K562 (cell line): Measurements from ENCODE around the gene RTBDN. TPM values are rescaled to one million over a fixed set of nuclear protein-coding genes. Genes with fewer than 3 reads are reported as not detected.

ENCODE experiments used
- ARID2 ChIP-seq: fragments of 450-650 bp; IDR thresholded peaks from 2 replicates; pipeline ENCODE4 v1.6.1; 2017; ENCODE audit warnings: antibody characterized with exemption, mild to moderate bottlenecking
- BMI1 ChIP-seq: fragments of 150-350 bp; IDR thresholded peaks from 2 replicates; pipeline ENCODE4 v1.6.1; 2014; ENCODE audit warnings: low read length
- CBFA2T3 ChIP-seq: fragments of 450-650 bp; IDR thresholded peaks from 2 replicates; pipeline ENCODE4 v1.6.1; 2017
- FOXJ3 ChIP-seq: sonication (generic); formaldehyde crosslinking; IDR thresholded peaks from 2 replicates; pipeline ENCODE4 v1.4.0; 2020; ENCODE audit warnings: mild to moderate bottlenecking, missing genetic modification reagents
- HEY1 ChIP-seq: fragments of 250-450 bp; sonication (Bioruptor Pico); IDR thresholded peaks from 2 replicates; pipeline ENCODE4 v1.5.0; 2020; ENCODE audit warnings: mild to moderate bottlenecking, moderate library complexity, borderline replicate concordance
- MAFG ChIP-seq: fragments of 450-650 bp; conservative IDR thresholded peaks from 2 replicates; pipeline ENCODE4 v1.6.1; 2016; ENCODE audit warnings: missing genetic modification characterization, missing compliant biosample characterization
- NCOA2 ChIP-seq, 2 experiments: fragments of 450-650 bp; IDR thresholded peaks; 2 replicates each; pipeline ENCODE4 v1.6.1; 2018; ENCODE audit warnings: mild to moderate bottlenecking in 2 of 2, moderate library complexity in 1 of 2; ENCODE audit not compliant: partially characterized antibody in 2 of 2
- PHF8 ChIP-seq: fragments of 200-600 bp; sonication (generic); IDR thresholded peaks from 2 replicates; pipeline ENCODE4 v1.6.1; 2012; ENCODE audit warnings: mixed run types, mild to moderate bottlenecking, inconsistent platforms, low read length, moderate library complexity, borderline replicate concordance
- PML ChIP-seq: IDR thresholded peaks from 2 replicates; pipeline ENCODE4 v1.6.1; 2012; ENCODE audit warnings: low read length, inconsistent platforms
- POLR2G ChIP-seq: fragments of 200-400 bp; formaldehyde crosslinking; IDR thresholded peaks from 2 replicates; pipeline ENCODE4 v1.6.1; 2017; ENCODE audit warnings: low read depth, mild to moderate bottlenecking, antibody characterized with exemption, low read length, moderate library complexity
- PYGO2 ChIP-seq: fragments of 450-650 bp; IDR thresholded peaks from 2 replicates; pipeline ENCODE4 v1.6.1; 2016; ENCODE audit warnings: mild to moderate bottlenecking, missing genetic modification characterization, moderate library complexity, missing compliant biosample characterization
- RHOXF2B ChIP-seq: fragments of 250-450 bp; sonication (Bioruptor Pico); conservative IDR thresholded peaks from 2 replicates; pipeline ENCODE4 v1.5.1; 2021
- TAF15 ChIP-seq: fragments of 200-400 bp; formaldehyde crosslinking; IDR thresholded peaks from 2 replicates; pipeline ENCODE4 v1.6.1; 2017; ENCODE audit warnings: mild to moderate bottlenecking, low read depth, low read length, moderate library complexity
- TBP ChIP-seq: optimal IDR thresholded peaks from 2 replicates; pipeline ENCODE3; 2011; ENCODE audit warnings: low read depth, low read length, improper control_type of control experiment
- TGIF2 ChIP-seq: sonication (generic); formaldehyde crosslinking; IDR thresholded peaks from 2 replicates; pipeline ENCODE4 v1.8.1; 2022; ENCODE audit warnings: mild to moderate bottlenecking, missing genetic modification reagents, moderate library complexity
- YY1 ChIP-seq, 3 experiments: IDR thresholded peaks; 2 replicates each; pipeline ENCODE4 v1.6.1; 2011; ENCODE audit warnings: low read length in 2 of 3, mild to moderate bottlenecking in 2 of 3, moderate library complexity in 2 of 3, borderline replicate concordance in 1 of 3, control low read depth in 1 of 3, low read depth in 1 of 3; ENCODE audit not compliant: insufficient read depth in 3 of 3, insufficient replicate concordance in 2 of 3, control insufficient read depth in 1 of 3, insufficient read length in 1 of 3; ENCODE audit errors: extremely low read depth in 1 of 3
- ZFP91 ChIP-seq: sonication (generic); formaldehyde crosslinking; IDR thresholded peaks from 2 replicates; pipeline ENCODE4 v1.8.0; 2022; ENCODE audit warnings: mild to moderate bottlenecking, missing genetic modification reagents
- ZKSCAN1 ChIP-seq: fragments of 150-350 bp; IDR thresholded peaks from 2 replicates; pipeline ENCODE4 v1.6.1; 2016; ENCODE audit warnings: low read depth, low read length
- ZNF263 ChIP-seq: sonication (generic); formaldehyde crosslinking; IDR thresholded peaks from 2 replicates; pipeline ENCODE4 v1.8.0; 2022; ENCODE audit warnings: mild to moderate bottlenecking, missing genetic modification reagents, borderline replicate concordance
- ZNF436 ChIP-seq: fragments of 250-450, 450-650 bp; sonication (Bioruptor Pico); formaldehyde crosslinking; IDR thresholded peaks from 2 replicates; pipeline ENCODE4 v1.7.0; 2020; ENCODE audit warnings: mild to moderate bottlenecking
- ZNF707 ChIP-seq: fragments of 250-450 bp; sonication (Bioruptor Pico); conservative IDR thresholded peaks from 2 replicates; pipeline ENCODE4 v1.8.0; 2022; ENCODE audit warnings: inconsistent platforms, mild to moderate bottlenecking, moderate library complexity
- polyA plus RNA-seq, 8 experiments: library from polyadenylated mRNA; depleted of rRNA in 4 of 8; stranded (reverse) in 5 of 8; unstranded in 3 of 8; fragments of >200 nt; fragmentation: Nextera tagmentation in 2 of 8; fragmentation: Illumina TruSeq in 1 of 8; extraction: Ambion mirVana in 2 of 8; extraction: Trizol in 1 of 8; gene quantifications; 2 replicates each; pipeline versions ENCODE4 v1.2.1 to v1.2.3, GENCODE V29; 2011 to 2014; ENCODE audit warnings: inconsistent platforms in 1 of 8, missing spikeins in 1 of 8
- total RNA-seq, 7 experiments: library from RNA; depleted of rRNA in 6 of 7; stranded (reverse); fragments of >200 nt in 6 of 7; fragmentation: Illumina TruSeq in 2 of 7; extraction: Trizol in 2 of 7; gene quantifications; 2 replicates each; pipeline versions ENCODE4 v1.2.1 to v1.2.3, GENCODE V29; 2011 to 2021; ENCODE audit warnings: low replicate concordance in 1 of 7
- TF ChIP-seq, protein P1 (sequence below): sonication (generic); formaldehyde crosslinking; IDR thresholded peaks from 2 replicates; pipeline ENCODE4 v1.8.1; 2022; ENCODE audit warnings: missing genetic modification reagents
- TF ChIP-seq, protein P2 (sequence below): fragments of 200-400 bp; formaldehyde crosslinking; IDR thresholded peaks from 2 replicates; pipeline ENCODE4 v1.6.1; 2017; ENCODE audit warnings: mild to moderate bottlenecking, low read depth, low read length, moderate library complexity
- TF ChIP-seq, protein P3 (sequence below): fragments of 250-450 bp; sonication (Bioruptor Pico); IDR thresholded peaks from 2 replicates; pipeline ENCODE4 v1.8.0; 2022; ENCODE audit warnings: moderate library complexity, mild to moderate bottlenecking, inconsistent platforms

RTBDN gene
- total and polyA plus RNA-seq, 9 of the 15 experiments (the other 6 are each of a cell fraction or from before 2014, with no cell fraction given) = 0.20 to 2.3 (median 0.72) TPM; not detected in 1

GRCh38 chr19:12881172-12881808, 46.9 kb upstream of the RTBDN start, which contains the start of gene DNASE2 (continued):
- no peak for TF ChIP-seq BMI1
- 0 out of 2 replicates have a peak, but pooled peaks have one; percentile 45 for TF ChIP-seq TAF15
- TF ChIP-seq RHOXF2B = no peak
- TF ChIP-seq ZNF707 (CRISPR knock-in tag) = no peak
- TF ChIP-seq, protein P1, sequence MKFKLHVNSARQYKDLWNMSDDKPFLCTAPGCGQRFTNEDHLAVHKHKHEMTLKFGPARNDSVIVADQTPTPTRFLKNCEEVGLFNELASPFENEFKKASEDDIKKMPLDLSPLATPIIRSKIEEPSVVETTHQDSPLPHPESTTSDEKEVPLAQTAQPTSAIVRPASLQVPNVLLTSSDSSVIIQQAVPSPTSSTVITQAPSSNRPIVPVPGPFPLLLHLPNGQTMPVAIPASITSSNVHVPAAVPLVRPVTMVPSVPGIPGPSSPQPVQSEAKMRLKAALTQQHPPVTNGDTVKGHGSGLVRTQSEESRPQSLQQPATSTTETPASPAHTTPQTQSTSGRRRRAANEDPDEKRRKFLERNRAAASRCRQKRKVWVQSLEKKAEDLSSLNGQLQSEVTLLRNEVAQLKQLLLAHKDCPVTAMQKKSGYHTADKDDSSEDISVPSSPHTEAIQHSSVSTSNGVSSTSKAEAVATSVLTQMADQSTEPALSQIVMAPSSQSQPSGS (CRISPR knock-in tag) = no peak
- no peak for TF ChIP-seq FOXJ3 (CRISPR knock-in tag)
- TF ChIP-seq CBFA2T3 = no peak
- peak; percentile 45 for TF ChIP-seq TBP
- TF ChIP-seq, protein P2, sequence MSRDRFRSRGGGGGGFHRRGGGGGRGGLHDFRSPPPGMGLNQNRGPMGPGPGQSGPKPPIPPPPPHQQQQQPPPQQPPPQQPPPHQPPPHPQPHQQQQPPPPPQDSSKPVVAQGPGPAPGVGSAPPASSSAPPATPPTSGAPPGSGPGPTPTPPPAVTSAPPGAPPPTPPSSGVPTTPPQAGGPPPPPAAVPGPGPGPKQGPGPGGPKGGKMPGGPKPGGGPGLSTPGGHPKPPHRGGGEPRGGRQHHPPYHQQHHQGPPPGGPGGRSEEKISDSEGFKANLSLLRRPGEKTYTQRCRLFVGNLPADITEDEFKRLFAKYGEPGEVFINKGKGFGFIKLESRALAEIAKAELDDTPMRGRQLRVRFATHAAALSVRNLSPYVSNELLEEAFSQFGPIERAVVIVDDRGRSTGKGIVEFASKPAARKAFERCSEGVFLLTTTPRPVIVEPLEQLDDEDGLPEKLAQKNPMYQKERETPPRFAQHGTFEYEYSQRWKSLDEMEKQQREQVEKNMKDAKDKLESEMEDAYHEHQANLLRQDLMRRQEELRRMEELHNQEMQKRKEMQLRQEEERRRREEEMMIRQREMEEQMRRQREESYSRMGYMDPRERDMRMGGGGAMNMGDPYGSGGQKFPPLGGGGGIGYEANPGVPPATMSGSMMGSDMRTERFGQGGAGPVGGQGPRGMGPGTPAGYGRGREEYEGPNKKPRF = no peak
- TF ChIP-seq PML = peak; percentile 33
- no peak for TF ChIP-seq MAFG
- TF ChIP-seq ZNF436 = no peak
- peak; percentile 38; the same call in 1 of the 2 replicates for TF ChIP-seq ZKSCAN1
- no peak for TF ChIP-seq ARID2
- no peak for TF ChIP-seq PYGO2 (tag)
- no peak for TF ChIP-seq ZFP91
- TF ChIP-seq TGIF2 (CRISPR knock-in tag) = no peak
- peak in 2 of 3 experiments; percentile 32 to 41 for TF ChIP-seq YY1 (IDR thresholded peaks at IDR 0.05; ENCODE audit: borderline replicate concordance in 1 of 3, control insufficient read depth in 1 of 3, extremely low read depth in 1 of 3, insufficient read depth in 3 of 3, insufficient read length in 1 of 3, insufficient replicate concordance in 2 of 3, low read depth in 1 of 3, low read length in 2 of 3)
- TF ChIP-seq, protein P3, sequence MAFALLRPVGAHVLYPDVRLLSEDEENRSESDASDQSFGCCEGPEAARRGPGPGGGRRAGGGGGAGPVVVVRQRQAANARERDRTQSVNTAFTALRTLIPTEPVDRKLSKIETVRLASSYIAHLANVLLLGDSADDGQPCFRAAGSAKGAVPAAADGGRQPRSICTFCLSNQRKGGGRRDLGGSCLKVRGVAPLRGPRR (CRISPR knock-in tag) = no peak
- no peak for TF ChIP-seq HEY1 (CRISPR knock-in tag)
- peak; percentile 87; the same call in 1 of the 2 replicates for TF ChIP-seq PHF8
- TF ChIP-seq ZNF263 = no peak
- no peak for TF ChIP-seq NCOA2 (IDR thresholded peaks at IDR 0.05; ENCODE audit: partially characterized antibody in 2 of 2)
- peak; percentile 93 for TF ChIP-seq POLR2G
